Amygdala (tissue), 56 donors: ENCODE data around the gene ZNF383.
A peak's percentile ranks its signal among the peaks of the same experiment; 100 is the strongest.
"Not testable (repeated sequence)": the region's sequence is repeated elsewhere in the genome, so short reads cannot be mapped to it uniquely, and the experiment has no call there.

Experiments used
- DNase-seq, 56 donors: peaks; one replicate each; lab custom pipeline; 2025; lab: John Stamatoyannopoulos, UW

The ZNF383 gene

GRCh38 chr19:37217775-37218591, at the start of gene ZNF383:
ZNF383 (plus strand) TSS chr19:37218214; CDS start chr19:37230454, 12,240 bp downstream.
- DNase-seq = peak; percentile 64 to 99 (median 89)

DNA sequence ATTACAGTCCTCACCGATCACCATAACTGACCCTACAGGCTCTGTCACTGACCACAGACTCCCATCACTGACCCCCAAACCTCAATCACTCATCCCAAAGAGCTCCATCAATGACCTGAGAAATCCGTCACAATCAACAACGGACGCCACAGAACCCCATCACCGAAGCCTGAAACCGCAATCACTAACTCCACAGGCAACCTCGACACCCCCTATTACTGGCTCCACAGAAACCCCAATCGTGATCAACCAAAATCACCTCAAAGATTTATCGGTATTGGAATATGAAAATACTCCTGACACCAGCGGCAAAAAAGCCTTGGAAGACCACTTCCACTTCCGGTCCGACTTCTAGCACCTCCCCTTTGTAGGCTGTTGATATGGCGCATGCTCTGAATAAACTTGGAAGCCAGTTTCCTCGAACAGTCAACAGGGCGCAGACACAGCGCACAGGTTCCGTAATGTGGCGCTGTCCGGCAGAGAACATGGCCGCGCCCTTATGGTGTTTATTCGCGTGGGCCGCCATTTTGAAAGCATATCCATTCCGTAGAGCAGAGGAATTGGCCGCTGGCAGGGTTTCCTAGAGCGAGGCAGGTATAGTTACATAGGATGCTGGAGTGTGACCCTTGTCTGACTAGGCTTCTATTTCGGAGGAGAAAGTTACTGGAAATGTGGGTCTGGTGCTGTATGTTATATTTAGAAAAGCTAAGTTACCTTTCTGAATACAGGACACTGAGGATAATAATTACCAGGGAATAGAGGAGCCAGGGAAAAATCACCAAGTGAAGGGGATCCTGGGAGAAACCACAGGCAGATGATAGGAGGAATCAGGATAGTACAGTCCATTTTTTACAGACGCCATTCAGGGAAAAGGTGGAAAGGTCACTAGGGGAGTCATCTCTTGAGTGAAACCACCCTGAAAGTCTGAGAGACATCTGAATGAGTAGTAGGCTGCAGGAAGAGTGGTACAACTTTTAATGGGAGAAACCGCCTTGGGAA, 45.3 kb upstream of the ZNF383 start, which contains the start of gene ZNF585A:
Gene ZNF585A (minus strand): TSS at position 328 of the 999 bp plus-strand sequence. CDS start 2,785 bp downstream, outside the sequence.
- peak; percentile 43 to 98 (median 90) for DNase-seq

DNA sequence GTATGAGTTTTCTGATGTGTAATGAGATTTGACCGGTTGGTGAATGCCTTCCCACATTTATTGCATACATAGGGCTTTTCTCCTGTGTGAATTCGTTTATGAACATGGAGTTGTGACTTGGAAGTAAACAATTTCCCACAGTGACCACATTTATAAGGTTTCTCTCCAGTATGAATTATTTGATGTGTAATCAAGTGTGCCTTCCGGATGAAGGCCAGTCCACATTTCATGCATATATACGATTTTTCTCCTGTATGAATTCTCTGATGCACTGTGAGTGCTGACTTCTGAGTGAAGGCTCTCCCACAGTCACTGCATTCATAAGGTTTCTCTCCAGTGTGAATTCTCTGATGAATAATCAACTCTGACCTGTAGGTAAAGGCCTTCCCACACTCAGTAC, 31.9 kb upstream of the ZNF383 start:
- DNase-seq = not testable (repeated sequence)

DNA sequence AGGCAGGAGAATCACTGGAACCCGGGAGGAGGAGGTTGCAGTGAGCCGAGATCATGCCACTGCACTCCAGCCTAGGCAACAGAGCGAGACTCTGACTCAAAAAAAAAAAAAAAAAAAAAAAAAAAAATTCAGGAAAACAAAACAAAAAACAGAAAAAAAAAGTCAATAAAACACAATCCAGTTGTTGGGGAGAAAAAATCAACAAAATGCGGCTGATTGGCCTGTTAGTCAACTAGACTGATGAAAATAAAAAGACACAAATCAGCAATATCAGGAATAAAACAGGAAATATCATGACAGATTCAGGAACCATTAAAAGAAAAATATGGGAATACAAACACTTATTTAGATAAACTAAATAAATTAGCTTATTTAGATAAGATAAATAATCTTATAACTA, 22.8 kb upstream of the ZNF383 start:
- not testable (repeated sequence) for DNase-seq

DNA sequence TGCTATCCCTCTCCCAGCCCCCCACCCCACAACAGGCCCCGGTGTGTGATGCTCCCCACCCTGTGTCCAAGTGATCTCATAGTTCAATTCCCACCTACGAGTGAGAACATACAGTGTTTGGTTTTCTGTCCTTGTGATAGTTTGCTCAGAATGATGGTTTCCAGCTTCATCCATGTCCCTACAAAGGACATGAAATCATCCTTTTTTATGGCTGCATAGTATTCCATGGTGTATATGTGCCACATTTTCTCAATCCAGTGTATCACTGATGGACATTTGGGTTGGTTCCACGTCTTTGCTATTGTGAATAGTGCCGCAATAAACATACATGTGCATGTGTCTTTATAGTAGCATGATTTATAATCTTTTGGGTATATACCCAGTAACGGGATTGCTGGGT, 20.9 kb upstream of the ZNF383 start:
- DNase-seq = not testable (repeated sequence)

DNA sequence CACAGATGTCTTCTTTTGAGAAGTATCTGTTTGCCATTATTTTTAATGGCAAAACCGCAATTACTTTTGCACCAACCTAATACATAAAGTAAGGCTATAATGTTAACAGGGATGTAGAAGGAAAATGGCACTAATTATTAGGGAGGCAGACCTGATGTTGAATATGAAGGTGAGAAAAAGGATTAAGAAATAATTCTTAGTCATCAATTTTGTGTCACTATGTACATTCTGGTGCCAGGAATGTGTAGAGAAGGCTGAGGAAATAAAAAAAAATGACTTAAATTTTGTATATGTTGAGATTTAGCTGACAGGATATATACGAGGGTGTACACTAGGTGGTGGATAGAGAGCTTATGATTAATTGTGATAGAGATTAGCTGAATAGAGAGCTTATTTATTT, 20.2 kb upstream of the ZNF383 start:
- DNase-seq = no peak

DNA sequence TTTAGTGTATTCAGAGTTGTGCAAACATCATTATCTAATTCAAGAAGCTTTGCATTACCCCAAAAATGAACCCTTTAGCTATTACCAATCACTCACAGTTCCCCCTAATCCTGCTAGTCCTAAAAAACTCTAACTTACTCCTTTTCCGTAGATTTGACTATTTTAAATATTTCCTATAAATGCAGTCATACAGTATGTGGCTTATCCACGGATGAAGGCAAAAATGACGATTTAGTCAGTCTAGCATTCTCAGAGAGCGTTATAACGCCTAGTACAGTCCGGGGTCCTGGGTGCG, 587 bp upstream of the ZNF383 start:
- no peak for DNase-seq

DNA sequence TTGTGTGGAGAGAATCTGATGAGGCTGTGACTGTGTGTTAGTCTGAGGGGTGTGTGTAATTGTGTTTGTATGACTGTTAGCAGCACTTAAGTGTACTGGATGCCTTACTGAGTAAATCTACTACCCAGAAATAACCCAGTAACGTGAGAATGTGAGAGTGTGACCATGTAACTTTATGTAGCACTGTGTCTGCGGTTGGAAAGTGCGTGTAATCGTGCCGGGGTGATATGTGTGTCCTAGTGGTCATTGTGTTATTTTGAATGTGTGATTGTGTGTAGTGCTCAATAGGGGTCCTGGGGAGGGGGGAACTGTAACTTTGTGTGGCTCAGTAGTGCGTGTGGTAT, 550 bp downstream of the ZNF383 start:
- no peak for DNase-seq

- DNase-seq = no peak
These were observed 2.4 kb downstream of the ZNF383 start for GRCh38 chr19:37220383-37220782.

GRCh38 chr19:37221136-37221535, 3.1 kb downstream of the ZNF383 start:
- DNase-seq = no peak

- DNase-seq = no peak
These were observed 8.2 kb downstream of the ZNF383 start for GRCh38 chr19:37226248-37226647.

DNA sequence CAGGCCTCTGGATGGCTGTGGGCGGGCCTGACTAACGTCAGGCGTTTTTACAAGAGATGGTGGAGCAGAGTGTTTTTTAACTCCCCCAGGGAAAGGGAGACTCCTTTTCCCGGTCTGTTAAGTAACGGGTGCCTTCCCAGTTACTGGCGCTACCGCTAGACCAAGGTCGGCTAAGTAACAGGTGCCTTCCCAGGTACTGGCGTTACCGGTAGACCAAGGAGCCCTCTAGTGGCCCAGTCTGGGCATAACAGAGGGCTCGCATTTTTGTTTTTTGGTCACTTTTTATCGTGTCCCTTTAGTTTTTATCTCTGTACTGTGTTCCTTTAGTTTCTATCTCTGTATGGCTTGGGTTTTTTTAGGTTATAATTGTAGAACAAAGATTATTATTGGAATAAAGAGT, 10.0 kb downstream of the ZNF383 start:
- DNase-seq = peak in 1 of 56 donors; percentile 0

- no peak for DNase-seq
These were observed 25.2 kb downstream of the ZNF383 start for GRCh38 chr19:37243206-37243632.

- DNase-seq = peak; percentile 63 to 97 (median 92)
These were observed 33.6 kb downstream of the ZNF383 start for GRCh38 chr19:37251308-37252229.

DNA sequence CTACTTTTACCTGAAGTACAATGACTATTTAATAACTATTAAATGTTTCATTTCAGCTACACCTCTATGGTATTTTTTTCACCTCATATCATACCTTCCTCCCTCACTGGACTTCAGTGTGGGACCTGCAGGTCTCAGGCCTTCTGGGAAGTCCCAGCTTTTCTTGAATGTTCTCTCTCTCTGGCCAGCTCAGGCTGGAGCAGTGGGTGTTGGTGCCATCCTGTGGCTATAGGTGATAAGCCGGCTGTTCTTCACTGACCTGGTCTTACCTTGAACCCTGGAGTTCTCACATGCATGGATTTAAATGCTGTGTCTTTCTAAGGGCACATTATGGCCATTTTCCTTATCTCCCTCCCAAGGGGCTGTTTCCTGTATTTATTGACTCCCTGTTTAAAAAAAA, 45.0 kb downstream of the ZNF383 start:
- not testable (repeated sequence) for DNase-seq

DNA sequence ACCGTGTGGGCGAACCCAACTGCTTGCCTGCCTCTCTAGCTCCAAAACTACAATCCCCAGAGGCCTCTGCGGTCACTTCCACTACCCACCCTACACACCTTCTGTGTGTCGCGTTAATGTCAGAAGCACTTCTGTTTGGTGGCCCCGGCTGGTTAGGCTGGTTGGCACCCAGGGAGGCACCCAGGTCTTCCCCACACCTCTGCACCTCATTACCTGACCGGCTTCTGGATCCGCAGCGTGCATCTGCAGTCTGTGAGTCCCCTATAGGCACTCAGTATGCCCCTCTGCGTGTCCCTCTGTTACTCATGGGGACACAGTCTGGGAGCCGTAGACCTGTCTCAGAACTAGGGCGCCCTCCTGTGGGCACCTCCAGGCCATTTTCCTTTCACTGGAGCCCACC, 49.0 kb downstream of the ZNF383 start:
- not testable (repeated sequence) for DNase-seq

- not testable (repeated sequence) for DNase-seq
These were observed 49.7 kb downstream of the ZNF383 start for GRCh38 chr19:37267755-37268154.

DNA sequence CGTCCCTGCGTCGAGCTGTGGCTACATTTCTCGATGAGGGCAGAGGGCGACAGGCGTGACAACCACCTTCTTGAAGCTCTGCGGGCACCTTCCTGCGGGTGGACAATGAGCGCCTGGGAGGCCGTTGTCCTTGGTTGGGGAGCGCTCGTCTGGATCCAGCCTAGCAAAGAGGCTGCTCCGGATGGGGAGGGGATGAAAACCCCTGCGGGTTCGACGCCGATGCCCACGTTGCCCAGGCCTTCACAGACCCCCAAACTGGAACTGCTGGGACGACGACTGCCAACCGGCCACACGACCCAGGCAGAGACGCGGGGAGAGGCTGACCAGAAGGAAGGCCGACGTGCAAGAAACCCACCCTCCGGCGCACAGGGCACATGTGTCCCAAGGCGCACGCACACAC, 62.6 kb downstream of the ZNF383 start:
- DNase-seq = not testable (repeated sequence)

DNA sequence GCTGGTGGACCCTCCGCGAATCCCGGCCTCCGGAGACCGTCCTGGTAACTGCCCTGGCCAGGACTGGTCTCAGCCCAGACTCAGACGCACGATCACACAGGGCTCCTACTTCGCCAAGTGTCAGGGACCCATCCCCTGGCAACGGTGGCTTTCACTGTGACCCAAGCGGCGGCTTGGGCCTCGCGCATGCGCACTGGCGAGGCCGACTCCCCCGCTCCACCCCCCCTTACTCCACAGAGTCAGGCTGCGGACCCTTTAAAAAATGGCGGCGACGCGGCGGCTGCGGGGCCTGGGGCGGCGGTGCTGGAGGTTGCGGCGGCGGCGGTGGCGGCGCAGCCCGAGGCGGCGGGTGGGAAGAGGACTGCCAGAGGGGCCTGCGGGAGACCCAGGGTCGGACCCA, 66.0 kb downstream of the ZNF383 start:
- not testable (repeated sequence) for DNase-seq

DNA sequence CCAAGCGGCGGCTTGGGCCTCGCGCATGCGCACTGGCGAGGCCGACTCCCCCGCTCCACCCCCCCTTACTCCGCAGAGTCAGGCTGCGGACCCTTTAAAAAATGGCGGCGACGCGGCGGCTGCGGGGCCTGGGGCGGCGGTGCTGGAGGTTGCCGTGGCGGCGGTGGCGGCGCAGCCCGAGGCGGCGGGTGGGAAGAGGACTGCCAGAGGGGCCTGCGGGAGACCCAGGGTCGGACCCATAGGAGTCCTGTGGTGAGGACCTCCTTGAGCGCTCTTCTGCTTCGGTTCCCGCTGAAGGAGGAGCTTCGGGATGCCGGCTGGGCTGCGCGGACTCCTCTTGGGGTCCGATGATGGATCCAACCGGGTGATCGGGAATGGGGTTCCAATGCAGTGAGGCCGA, 71.2 kb downstream of the ZNF383 start:
- DNase-seq = not testable (repeated sequence)
